NCI-H748 (cell line): ENCODE results near the gene ATOSB.

Experiments used
- DNase-seq: peaks from one replicate; lab custom pipeline; 2025; ENCODE audit not compliant: unreplicated experiment; lab: John Stamatoyannopoulos, UW

ATOSB gene

DNA sequence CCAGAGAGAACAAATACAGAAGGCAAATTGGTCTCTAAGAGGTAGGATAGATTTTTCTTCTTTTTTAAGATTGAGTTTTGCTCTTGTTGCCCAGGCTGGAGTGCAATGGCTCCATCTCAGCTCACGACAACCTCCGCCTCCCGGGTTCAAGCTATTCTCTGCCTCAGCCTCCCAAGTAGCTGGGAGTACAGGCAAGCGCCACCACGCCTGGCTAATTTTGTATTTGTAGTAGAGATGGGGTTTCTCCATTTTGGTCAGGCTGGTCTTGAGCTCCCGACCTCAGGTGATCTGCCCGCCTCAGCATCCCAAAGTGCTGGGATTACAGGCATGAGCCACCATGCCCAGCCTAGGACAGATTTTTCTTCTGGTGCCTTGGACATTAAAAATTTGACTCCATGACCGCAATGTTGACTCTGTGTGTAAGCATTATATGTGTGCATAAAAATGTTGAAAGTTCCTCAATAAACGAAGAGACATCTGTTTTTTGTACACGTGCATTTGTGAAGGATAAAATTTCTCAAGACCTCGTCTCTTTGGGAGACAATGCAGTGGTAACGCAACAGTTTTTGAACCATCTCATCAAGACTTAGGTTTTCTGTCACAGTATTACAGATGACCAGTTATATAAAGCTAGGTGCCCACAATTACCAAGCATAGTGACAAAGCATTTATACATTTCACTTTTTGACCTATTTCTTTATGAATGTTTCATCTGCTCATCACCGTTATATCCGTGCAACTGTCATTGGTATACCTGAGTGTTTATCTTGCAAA is 60.6 kb downstream of the ATOSB start:
- DNase-seq, result no peak

DNA sequence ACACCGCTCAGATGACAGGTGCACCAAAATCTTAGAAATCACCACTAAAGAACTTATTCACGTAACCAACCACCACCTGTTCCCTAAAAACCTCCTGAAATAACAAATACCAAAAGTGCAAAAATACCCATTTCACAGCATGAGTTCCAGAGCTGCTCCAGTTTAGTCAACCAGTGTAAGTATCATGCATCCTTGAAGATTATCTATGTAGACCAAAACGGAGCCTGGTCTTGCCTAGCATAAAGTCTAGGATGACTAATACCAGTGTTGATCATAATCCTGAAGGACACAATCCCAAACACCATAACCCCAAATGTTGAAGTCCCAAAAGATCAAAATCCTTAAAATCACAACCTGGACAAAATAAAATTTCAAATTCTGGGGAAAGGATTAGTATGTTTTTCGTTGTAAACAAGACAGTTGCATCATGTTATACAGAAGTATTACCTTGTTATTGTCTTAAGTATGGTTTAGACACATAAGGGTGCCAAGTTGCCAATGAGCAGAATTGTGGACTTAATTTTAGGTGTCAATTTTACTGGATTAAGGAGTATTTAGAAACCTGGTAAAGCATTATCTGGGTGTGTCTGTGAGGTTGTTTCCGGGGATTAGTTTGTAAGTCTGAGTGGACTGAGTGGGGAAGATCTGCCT is 61.4 kb downstream of the ATOSB start:
- DNase-seq, result no peak
